GM13976 (cell line): Measurements from ENCODE around the gene PLAA.

ENCODE experiments used
- DNase-seq: peaks from one replicate; pipeline ENCODE4 v3.0.0; 2012; ENCODE audit warnings: low spot score
- CTCF ChIP-seq: IDR thresholded peaks from 2 replicates; pipeline ENCODE4 v1.5.1; 2012; ENCODE audit warnings: borderline replicate concordance, mild to moderate bottlenecking; ENCODE audit not compliant: insufficient read depth; ENCODE audit errors: extremely low read depth, missing control alignments, control extremely low read depth
- in situ Hi-C: fragments of 300-500 bp; cut with MboI; formaldehyde crosslinking; loops from one replicate; pipeline ENCODE4 v1.12.0; 2022; ENCODE audit warnings: low sequenced_read_pairs, mixed read lengths, inconsistent platforms; ENCODE audit not compliant: unreplicated experiment

Gene PLAA

GRCh38 chr9:26950521-26950920, 3.5 kb upstream of the PLAA start:
- no peak for DNase-seq
- in situ Hi-C loops = no loop called here
- TF ChIP-seq CTCF = no peak

- in situ Hi-C loops = no loop called here
- no peak for DNase-seq
- TF ChIP-seq CTCF = no peak
Observed at GRCh38 chr9:26949637-26950069, 2.6 kb upstream of the PLAA start.

GRCh38 chr9:26947736-26948135, 694 bp upstream of the PLAA start:
- in situ Hi-C loops = no loop called here
- no peak for DNase-seq
- TF ChIP-seq CTCF = no peak

GRCh38 chr9:26945591-26945990, 1.5 kb downstream of the PLAA start:
- no peak for TF ChIP-seq CTCF
- in situ Hi-C loops = no loop called here
- no peak for DNase-seq

- TF ChIP-seq CTCF = no peak
- in situ Hi-C loops = no loop called here
- DNase-seq = no peak
Observed at GRCh38 chr9:26940779-26941178, 6.3 kb downstream of the PLAA start.

- no peak for TF ChIP-seq CTCF
- in situ Hi-C loops = no loop called here
- DNase-seq = no peak
Observed at GRCh38 chr9:26939955-26940711, 6.9 kb downstream of the PLAA start.
